RWPE2 (cell line): ENCODE measurements around the gene STK11.
A peak's percentile ranks its signal among the peaks of the same experiment; 100 is the strongest.
"Not testable (repeated sequence)": the region's sequence is repeated elsewhere in the genome, so short reads cannot be mapped to it uniquely, and the experiment has no call there.

ENCODE experiments used
- ATAC-seq: fragments of 200-7000 bp; cut with Tn5 transposase; 3 replicates; pipeline ENCODE4 v1.9.1; 2021; ENCODE audit warnings: low read depth
- DNase-seq: peaks from one replicate; pipeline ENCODE4 v3.0.0-alpha.2; 2020; ENCODE audit warnings: low spot score
- H3K27ac ChIP-seq: fragments of 450-650 bp; 2 replicates; pipeline ENCODE4 v1.5.1; 2017; ENCODE audit warnings: mild to moderate bottlenecking; ENCODE audit not compliant: poor library complexity, severe bottlenecking
- H3K27me3 ChIP-seq: fragments of 250-450 bp; sonication (Bioruptor Pico); 2 replicates; pipeline ENCODE4 v1.5.1; 2021; ENCODE audit warnings: mild to moderate bottlenecking, moderate library complexity; ENCODE audit not compliant: insufficient read depth, poor library complexity, severe bottlenecking
- H3K36me3 ChIP-seq: fragments of 250-450 bp; sonication (Bioruptor Pico); 2 replicates; pipeline ENCODE4 v1.5.1; 2020; ENCODE audit warnings: low read depth, mild to moderate bottlenecking, moderate library complexity
- H3K4me1 ChIP-seq: fragments of 250-450 bp; sonication (Bioruptor Pico); 2 replicates; pipeline ENCODE4 v1.5.1; 2021; ENCODE audit warnings: mild to moderate bottlenecking, moderate library complexity; ENCODE audit not compliant: insufficient read depth, poor library complexity, severe bottlenecking
- H3K4me3 ChIP-seq: fragments of 250-450 bp; sonication (Bioruptor Pico); 2 replicates; pipeline ENCODE4 v1.5.1; 2021; ENCODE audit warnings: mild to moderate bottlenecking, moderate library complexity; ENCODE audit not compliant: severe bottlenecking
- H3K9me3 ChIP-seq: fragments of 250-450 bp; sonication (Bioruptor Pico); 2 replicates; pipeline ENCODE4 v1.5.1; 2021; ENCODE audit warnings: mild to moderate bottlenecking, moderate library complexity; ENCODE audit not compliant: severe bottlenecking
- TF ChIP-seq, protein P1 (sequence below): fragments of 450-650 bp; IDR thresholded peaks from one replicate; pipeline ENCODE4 v1.5.1; 2017; ENCODE audit warnings: mild to moderate bottlenecking, moderate library complexity; ENCODE audit not compliant: poor library complexity, severe bottlenecking

STK11 gene

GRCh38 chr19:1206150-1206863 lies 729 bp downstream of the STK11 start:
- H3K27me3 ChIP-seq: no peaks in the 10 kb centered on the region
- H3K4me1 ChIP-seq: peaks cover 24% of the 10 kb centered on the region
- H3K36me3 ChIP-seq: peaks cover 9% of the 10 kb centered on the region
- ATAC-seq: no peak
- TF ChIP-seq, protein P1, sequence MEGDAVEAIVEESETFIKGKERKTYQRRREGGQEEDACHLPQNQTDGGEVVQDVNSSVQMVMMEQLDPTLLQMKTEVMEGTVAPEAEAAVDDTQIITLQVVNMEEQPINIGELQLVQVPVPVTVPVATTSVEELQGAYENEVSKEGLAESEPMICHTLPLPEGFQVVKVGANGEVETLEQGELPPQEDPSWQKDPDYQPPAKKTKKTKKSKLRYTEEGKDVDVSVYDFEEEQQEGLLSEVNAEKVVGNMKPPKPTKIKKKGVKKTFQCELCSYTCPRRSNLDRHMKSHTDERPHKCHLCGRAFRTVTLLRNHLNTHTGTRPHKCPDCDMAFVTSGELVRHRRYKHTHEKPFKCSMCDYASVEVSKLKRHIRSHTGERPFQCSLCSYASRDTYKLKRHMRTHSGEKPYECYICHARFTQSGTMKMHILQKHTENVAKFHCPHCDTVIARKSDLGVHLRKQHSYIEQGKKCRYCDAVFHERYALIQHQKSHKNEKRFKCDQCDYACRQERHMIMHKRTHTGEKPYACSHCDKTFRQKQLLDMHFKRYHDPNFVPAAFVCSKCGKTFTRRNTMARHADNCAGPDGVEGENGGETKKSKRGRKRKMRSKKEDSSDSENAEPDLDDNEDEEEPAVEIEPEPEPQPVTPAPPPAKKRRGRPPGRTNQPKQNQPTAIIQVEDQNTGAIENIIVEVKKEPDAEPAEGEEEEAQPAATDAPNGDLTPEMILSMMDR: no peak
- no peaks in the 10 kb centered on the region for H3K9me3 ChIP-seq
- peak overlapping the region; percentile 92 for H3K4me3 ChIP-seq
- DNase-seq: peak; percentile 53
- H3K27ac ChIP-seq: peak overlapping the region; percentile 93

DNA sequence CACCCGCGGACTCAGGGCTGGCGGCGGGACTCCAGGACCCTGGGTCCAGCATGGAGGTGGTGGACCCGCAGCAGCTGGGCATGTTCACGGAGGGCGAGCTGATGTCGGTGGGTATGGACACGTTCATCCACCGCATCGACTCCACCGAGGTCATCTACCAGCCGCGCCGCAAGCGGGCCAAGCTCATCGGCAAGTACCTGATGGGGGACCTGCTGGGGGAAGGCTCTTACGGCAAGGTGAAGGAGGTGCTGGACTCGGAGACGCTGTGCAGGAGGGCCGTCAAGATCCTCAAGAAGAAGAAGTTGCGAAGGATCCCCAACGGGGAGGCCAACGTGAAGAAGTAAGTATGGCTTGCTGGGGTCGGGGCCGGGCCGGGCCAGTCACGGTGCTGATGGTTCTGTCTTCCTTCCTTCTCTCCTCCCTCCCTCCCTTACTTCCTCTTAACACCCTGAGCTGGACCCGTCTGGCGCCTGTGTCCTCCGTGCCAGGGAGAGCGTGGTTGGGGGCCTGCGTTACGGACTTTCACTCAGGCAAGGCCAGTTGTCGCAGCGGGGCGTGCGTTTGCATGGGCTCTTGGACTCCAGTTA lies 1.4 kb downstream of the STK11 start:
- peak; percentile 2; the same call in 2 of the 3 replicates for ATAC-seq
- TF ChIP-seq, protein P1: no peak
- H3K36me3 ChIP-seq: peaks cover 9% of the 10 kb centered on the region
- DNase-seq: peak; percentile 64
- no peaks in the 10 kb centered on the region for H3K27me3 ChIP-seq
- H3K4me3 ChIP-seq: peak overlapping the region; percentile 92
- no peaks in the 10 kb centered on the region for H3K9me3 ChIP-seq
- H3K27ac ChIP-seq: peak overlapping the region; percentile 93
- peaks cover 30% of the 10 kb centered on the region for H3K4me1 ChIP-seq

GRCh38 chr19:1208830-1209229 lies 3.3 kb downstream of the STK11 start:
- ATAC-seq (peak; percentile 43), DNase-seq (peak; percentile 83)
- H3K36me3 ChIP-seq: peaks cover 13% of the 10 kb centered on the region
- H3K27me3 ChIP-seq, H3K4me3 ChIP-seq, H3K9me3 ChIP-seq: not testable (repeated sequence)
- peaks cover 39% of the 10 kb centered on the region for H3K4me1 ChIP-seq
- peak overlapping the region; percentile 93 for H3K27ac ChIP-seq

GRCh38 chr19:1210227-1210538 lies 4.6 kb downstream of the STK11 start:
- Histone ChIP-seq H3K27me3 (no peaks in the 10 kb centered on the region), H3K36me3 (peaks cover 13% of the 10 kb centered on the region), H3K4me3 (no peak overlapping the region), H3K9me3 (no peaks in the 10 kb centered on the region), H3K4me1 (peaks cover 53% of the 10 kb centered on the region), H3K27ac (peak overlapping the region; percentile 93)
- ATAC-seq: no peak
- TF ChIP-seq, protein P1: no peak
- DNase-seq: peak; percentile 58

- Histone ChIP-seq H3K4me3 (no peak overlapping the region), H3K27me3 (no peaks in the 10 kb centered on the region), H3K27ac (peak overlapping the region; percentile 93), H3K4me1 (peaks cover 67% of the 10 kb centered on the region), H3K9me3 (no peaks in the 10 kb centered on the region), H3K36me3 (peaks cover 13% of the 10 kb centered on the region)
- ATAC-seq (no peak), DNase-seq (peak; percentile 64)
- TF ChIP-seq, protein P1: no peak
Observed at GRCh38 chr19:1211494-1212234, 6.1 kb downstream of the STK11 start.
